K562 (cell line): ENCODE data around the gene ERGIC3. TPM values are rescaled to one million over a fixed set of nuclear protein-coding genes. Genes with fewer than 3 reads are reported as not detected.
A peak's percentile ranks its signal among the peaks of the same experiment; 100 is the strongest.

Experiments
- ARID2 ChIP-seq: fragments of 450-650 bp; IDR thresholded peaks from 2 replicates; pipeline ENCODE4 v1.6.1; 2017; ENCODE audit warnings: antibody characterized with exemption, mild to moderate bottlenecking
- ARNT ChIP-seq, 2 experiments: fragments of 450-650 bp; IDR thresholded peaks; 2 replicates each; pipeline ENCODE4 v1.6.1; 2016; ENCODE audit warnings: mild to moderate bottlenecking in 1 of 2
- EHMT2 ChIP-seq: fragments of 450-650 bp; IDR thresholded peaks from 2 replicates; pipeline ENCODE4 v1.6.1; 2018; ENCODE audit warnings: antibody characterized with exemption
- ETS2 ChIP-seq: IDR thresholded peaks from 2 replicates; pipeline ENCODE4 v1.6.1; 2016; ENCODE audit warnings: borderline replicate concordance, missing genetic modification characterization, mild to moderate bottlenecking, moderate library complexity, missing compliant biosample characterization; ENCODE audit not compliant: poor library complexity, severe bottlenecking
- GATAD2B ChIP-seq: fragments of 450-650 bp; IDR thresholded peaks from 2 replicates; pipeline ENCODE4 v1.6.1; 2017; ENCODE audit warnings: mild to moderate bottlenecking, borderline replicate concordance
- GTF2B ChIP-seq: IDR thresholded peaks from 2 replicates; pipeline ENCODE4 v1.6.1; 2011; ENCODE audit not compliant: insufficient read length; ENCODE audit errors: extremely low read depth
- JUNB ChIP-seq: fragments of 450-650 bp; formaldehyde crosslinking; conservative IDR thresholded peaks from 2 replicates; pipeline ENCODE4 v1.4.0; 2020; ENCODE audit warnings: mild to moderate bottlenecking
- KAT2B ChIP-seq: IDR thresholded peaks from one replicate; pipeline ENCODE4 v1.6.1; 2012; ENCODE audit warnings: low read depth, mild to moderate bottlenecking, control low read depth, inconsistent platforms, low read length, moderate library complexity
- KHSRP ChIP-seq: fragments of 450-650 bp; IDR thresholded peaks from 2 replicates; pipeline ENCODE4 v1.6.1; 2017
- NFIX ChIP-seq: fragments of 250-450 bp; sonication (Bioruptor Pico); IDR thresholded peaks from 2 replicates; pipeline ENCODE4 v1.4.0; 2020; ENCODE audit warnings: low read depth, mild to moderate bottlenecking, moderate library complexity
- OTX1 ChIP-seq: fragments of 450-650 bp; formaldehyde crosslinking; IDR thresholded peaks from 2 replicates; pipeline ENCODE4 v1.4.0; 2022; ENCODE audit warnings: mild to moderate bottlenecking
- PHF20 ChIP-seq: fragments of 450-650 bp; IDR thresholded peaks from 2 replicates; pipeline ENCODE4 v1.6.1; 2018; ENCODE audit not compliant: partially characterized antibody
- POLR3A ChIP-seq: IDR thresholded peaks from 2 replicates; pipeline ENCODE4 v1.6.1; 2011; ENCODE audit warnings: borderline replicate concordance, mild to moderate bottlenecking, moderate library complexity; ENCODE audit not compliant: insufficient read length, insufficient read depth; ENCODE audit errors: extremely low read depth
- RFX5 ChIP-seq: IDR thresholded peaks from 2 replicates; pipeline ENCODE4 v1.6.1; 2011; ENCODE audit warnings: low read depth, mild to moderate bottlenecking, improper control_type of control experiment, low read length
- RNF2 ChIP-seq: sonication (generic); IDR thresholded peaks from 2 replicates; pipeline ENCODE4 v1.6.1; 2016
- TCF7L2 ChIP-seq: fragments of 150-350 bp; IDR thresholded peaks from 2 replicates; pipeline ENCODE4 v1.6.1; 2016; ENCODE audit warnings: low read depth, mild to moderate bottlenecking, low read length, moderate library complexity
- ZBTB34 ChIP-seq: fragments of 250-450 bp; sonication (Bioruptor Pico); IDR thresholded peaks from 2 replicates; pipeline ENCODE4 v1.8.0; 2021; ENCODE audit warnings: mild to moderate bottlenecking, moderate library complexity
- ZC3H8 ChIP-seq: fragments of 450-650 bp; IDR thresholded peaks from 2 replicates; pipeline ENCODE4 v1.6.1; 2017
- ZNF398 ChIP-seq: fragments of 250-450 bp; sonication (Bioruptor Pico); IDR thresholded peaks from 2 replicates; pipeline ENCODE4 v1.8.0; 2021; ENCODE audit warnings: moderate library complexity, mild to moderate bottlenecking, inconsistent platforms
- ZNF518B ChIP-seq: fragments of 250-450 bp; sonication (Bioruptor Pico); IDR thresholded peaks from 2 replicates; pipeline ENCODE4 v1.5.0; 2021; ENCODE audit warnings: mild to moderate bottlenecking, moderate library complexity
- ZNF695 ChIP-seq: fragments of 450-650 bp; formaldehyde crosslinking; IDR thresholded peaks from 2 replicates; pipeline ENCODE4 v1.4.0; 2020; ENCODE audit warnings: mild to moderate bottlenecking, moderate library complexity
- ZNF830 ChIP-seq: fragments of 250-450 bp; sonication (Bioruptor Pico); IDR thresholded peaks from 2 replicates; pipeline ENCODE4 v1.5.0; 2021; ENCODE audit warnings: mild to moderate bottlenecking
- ZZZ3 ChIP-seq: fragments of 450-650 bp; IDR thresholded peaks from 2 replicates; pipeline ENCODE4 v1.6.1; 2016; ENCODE audit warnings: antibody characterized with exemption, mild to moderate bottlenecking, moderate library complexity
- polyA plus RNA-seq, 8 experiments: library from polyadenylated mRNA; depleted of rRNA in 4 of 8; stranded (reverse) in 5 of 8; unstranded in 3 of 8; fragments of >200 nt; fragmentation: Nextera tagmentation in 2 of 8; fragmentation: Illumina TruSeq in 1 of 8; extraction: Ambion mirVana in 2 of 8; extraction: Trizol in 1 of 8; gene quantifications; 2 replicates each; pipeline versions ENCODE4 v1.2.1 to v1.2.3, GENCODE V29; 2011 to 2014; ENCODE audit warnings: inconsistent platforms in 1 of 8, missing spikeins in 1 of 8
- total RNA-seq, 7 experiments: library from RNA; depleted of rRNA in 6 of 7; stranded (reverse); fragments of >200 nt in 6 of 7; fragmentation: Illumina TruSeq in 2 of 7; extraction: Trizol in 2 of 7; gene quantifications; 2 replicates each; pipeline versions ENCODE4 v1.2.1 to v1.2.3, GENCODE V29; 2011 to 2021; ENCODE audit warnings: low replicate concordance in 1 of 7

The ERGIC3 gene
- total and polyA plus RNA-seq, 9 of the 15 experiments (the other 6 are each of a cell fraction or from before 2014, with no cell fraction given): 121 to 278 (median 184) TPM

GRCh38 chr20:35541783-35542662, at the start of gene ERGIC3 (continued):
- TF ChIP-seq ZBTB34 (CRISPR knock-in tag): no peak
- no peak for TF ChIP-seq OTX1 (CRISPR knock-in tag)
- TF ChIP-seq PHF20: peak; percentile 91
- TF ChIP-seq KAT2B: no peak
- TF ChIP-seq ZZZ3: no peak
- TF ChIP-seq ZNF830: no peak
- TF ChIP-seq ZNF695 (CRISPR knock-in tag): no peak
- no peak for TF ChIP-seq ARNT (IDR thresholded peaks at IDR 0.05)
- TF ChIP-seq JUNB: no peak; the same call in 1 of the 2 replicates
- TF ChIP-seq ARID2: no peak
- TF ChIP-seq ZNF398 (CRISPR knock-in tag): no peak
- TF ChIP-seq ZC3H8: no peak
- TF ChIP-seq RNF2: no peak
- TF ChIP-seq EHMT2: no peak
- no peak for TF ChIP-seq GTF2B
- no peak for TF ChIP-seq RFX5
- no peak for TF ChIP-seq ETS2 (tag)
- no peak for TF ChIP-seq POLR3A
- no peak for TF ChIP-seq NFIX
- TF ChIP-seq KHSRP: no peak
- no peak for TF ChIP-seq TCF7L2
- TF ChIP-seq ZNF518B (CRISPR knock-in tag): no peak
- no peak for TF ChIP-seq GATAD2B
